HG02885 (cell line): Measurements from ENCODE around the gene PRKCE.

Experiments used
- ATAC-seq: cut with Tn5 transposase; IDR thresholded peaks from one replicate; pipeline ENCODE4 v1.9.1; 2021; ENCODE audit warnings: mild to moderate bottlenecking; ENCODE audit not compliant: unreplicated experiment, poor library complexity

PRKCE gene

GRCh38 chr2:46117994-46118393 lies 466.5 kb downstream of the PRKCE start:
- ATAC-seq, result no peak

DNA sequence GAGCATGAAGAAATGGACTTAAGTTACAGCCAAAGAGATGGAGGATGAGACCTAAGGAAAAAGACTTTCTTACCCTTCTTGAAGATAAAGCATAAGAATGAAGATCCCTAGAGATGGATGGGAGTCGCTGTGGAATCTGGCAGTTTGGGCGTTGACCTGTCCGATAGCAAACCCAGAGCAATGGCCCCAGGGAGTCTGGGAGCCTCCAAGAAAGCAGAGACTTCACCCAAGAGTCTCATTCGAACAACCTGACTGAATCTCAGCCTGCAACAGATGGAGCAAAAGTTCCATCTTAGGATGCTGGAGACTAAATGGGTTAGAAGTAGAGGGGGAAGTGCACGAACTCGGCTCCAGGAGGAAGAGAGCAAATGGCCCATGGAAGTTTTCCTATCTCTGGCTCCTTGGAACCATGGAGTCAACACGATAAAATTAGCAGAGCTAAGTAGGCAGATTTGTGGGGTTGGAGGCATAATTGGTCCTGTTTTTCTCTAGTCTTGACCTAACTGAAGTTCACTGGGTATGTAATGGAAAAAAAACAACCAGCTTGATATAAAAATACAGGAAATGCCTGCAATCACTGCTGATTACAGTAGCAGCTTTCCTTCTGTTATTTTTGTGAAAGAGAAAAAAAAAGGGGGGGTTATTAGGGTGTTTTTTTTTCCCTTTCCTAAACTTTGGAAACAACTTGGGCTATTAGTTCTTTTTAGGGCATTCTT lies 467.3 kb downstream of the PRKCE start:
- ATAC-seq, result no peak

GRCh38 chr2:46119453-46119852 lies 468.0 kb downstream of the PRKCE start:
- ATAC-seq, result no peak

DNA sequence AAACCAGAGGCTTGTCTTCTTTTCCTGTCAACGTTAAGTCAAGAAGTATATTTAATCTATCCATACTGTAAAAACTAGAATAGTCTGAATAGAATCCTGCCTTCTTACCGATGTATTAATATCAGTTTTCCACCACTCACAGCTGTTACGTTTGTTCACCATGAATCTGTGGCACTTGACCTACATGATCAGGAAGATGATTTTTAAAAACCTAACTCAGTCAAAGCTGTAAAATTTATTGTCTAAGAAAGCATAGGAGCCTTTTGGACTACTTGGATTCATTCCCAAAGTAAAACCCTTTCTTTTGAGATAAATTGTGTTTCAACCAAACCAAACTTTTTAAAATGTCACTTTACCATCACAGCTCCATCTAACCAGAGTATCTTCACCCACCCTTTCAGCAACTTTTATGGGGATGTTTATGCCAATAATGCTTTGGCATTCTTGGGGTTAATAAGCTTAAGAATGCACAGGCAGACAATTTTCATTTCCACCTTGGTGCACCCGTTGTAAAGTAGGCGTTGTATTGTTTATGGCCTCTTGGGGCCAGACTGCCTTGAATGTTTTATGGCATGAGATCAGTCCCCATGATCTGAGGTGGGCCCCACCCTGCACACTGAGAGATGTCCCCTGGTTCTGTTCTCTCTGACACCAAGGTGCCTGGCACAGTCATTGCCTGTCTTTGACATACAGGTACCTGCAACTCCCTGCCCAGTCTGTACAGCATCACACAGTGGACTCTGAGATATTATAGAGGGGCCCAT lies 469.5 kb downstream of the PRKCE start:
- no peak for ATAC-seq

DNA sequence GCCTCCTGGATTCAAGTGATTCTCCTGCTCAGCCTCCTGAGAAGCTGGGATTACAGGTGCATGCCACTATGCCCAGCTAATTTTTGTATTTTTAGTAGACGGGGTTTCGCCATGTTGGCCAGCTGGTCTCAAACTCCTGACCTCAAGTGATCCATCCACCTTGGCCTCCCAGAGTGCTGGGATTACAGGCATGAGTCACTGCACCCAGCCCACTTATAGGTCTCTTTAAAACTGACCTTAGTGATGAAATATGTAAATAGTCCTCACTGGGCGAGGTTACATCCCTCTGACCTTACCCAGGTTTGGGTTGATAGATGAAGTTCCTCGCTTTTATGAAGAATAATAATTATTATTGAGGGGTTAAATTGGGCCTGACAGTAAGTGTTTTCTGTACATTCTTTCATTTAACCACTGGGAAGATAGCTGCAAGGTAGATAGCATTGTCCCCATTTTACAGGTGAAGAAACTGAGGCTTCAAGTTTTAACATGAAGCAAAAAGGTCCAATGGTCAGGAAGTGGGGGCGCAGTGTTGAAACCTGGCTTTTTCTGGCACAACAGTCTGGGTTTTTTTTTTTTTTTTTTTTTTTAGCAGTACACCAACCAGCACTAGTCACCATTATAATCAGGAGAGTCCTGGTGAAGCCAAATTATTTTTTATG lies 471.0 kb downstream of the PRKCE start:
- no peak for ATAC-seq

DNA sequence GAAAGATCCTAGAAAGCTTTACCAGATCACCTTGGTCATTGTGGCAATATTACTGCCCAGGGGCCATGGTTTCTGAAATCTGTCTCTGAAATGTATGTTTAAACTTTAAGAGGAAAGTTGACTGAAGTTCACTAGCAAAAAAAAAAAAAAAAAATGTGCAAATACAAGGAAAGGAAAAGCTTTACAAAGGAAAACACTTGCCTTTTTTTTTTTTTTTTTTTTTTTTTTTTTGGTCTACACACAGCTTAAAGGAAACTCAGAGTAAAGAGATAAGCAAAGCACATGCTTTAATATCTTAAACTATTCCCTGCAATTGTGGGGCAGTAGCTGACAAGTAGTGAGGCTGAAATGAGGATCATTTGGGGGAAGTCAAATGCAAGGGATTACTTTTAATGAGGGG lies 471.5 kb downstream of the PRKCE start:
- ATAC-seq, result no peak

DNA sequence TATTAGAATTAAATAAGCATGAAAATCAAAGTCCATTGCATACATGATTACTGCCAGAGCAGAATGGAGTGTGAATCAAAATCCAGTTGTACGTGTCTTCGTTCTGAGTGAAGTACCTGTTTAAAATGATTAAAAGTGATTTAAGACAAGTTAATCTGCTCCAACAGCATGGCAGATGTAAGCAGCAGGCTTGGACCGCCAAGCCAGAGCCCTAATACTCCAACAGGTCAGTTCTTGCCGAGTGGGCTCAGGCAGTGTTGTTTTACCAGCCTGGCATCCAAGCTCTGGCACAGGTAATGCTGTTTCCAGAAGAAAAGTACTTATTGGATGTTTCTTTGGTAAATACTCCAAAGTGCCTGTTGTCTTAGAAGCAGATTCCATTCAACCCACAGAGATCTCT lies 474.3 kb downstream of the PRKCE start:
- ATAC-seq, result no peak

DNA sequence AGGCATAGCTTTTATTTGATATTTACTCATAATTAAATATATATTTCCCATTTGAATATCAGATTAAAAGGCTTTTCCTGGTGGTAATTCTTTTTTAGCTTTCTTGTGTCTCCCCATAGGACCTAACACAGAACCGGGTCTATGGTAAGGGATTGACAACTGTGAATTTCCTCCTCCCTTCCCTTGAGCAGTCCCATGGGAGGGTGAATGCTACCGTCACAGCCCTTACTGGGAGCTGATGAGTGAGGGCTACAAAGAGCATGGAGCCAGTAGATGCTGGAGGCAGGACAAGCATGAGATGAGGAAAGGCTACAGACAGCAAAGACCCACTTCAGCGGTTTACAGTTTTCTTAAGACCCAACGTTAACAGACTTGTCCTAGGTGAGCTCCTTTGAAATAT lies 475.1 kb downstream of the PRKCE start:
- no peak for ATAC-seq

DNA sequence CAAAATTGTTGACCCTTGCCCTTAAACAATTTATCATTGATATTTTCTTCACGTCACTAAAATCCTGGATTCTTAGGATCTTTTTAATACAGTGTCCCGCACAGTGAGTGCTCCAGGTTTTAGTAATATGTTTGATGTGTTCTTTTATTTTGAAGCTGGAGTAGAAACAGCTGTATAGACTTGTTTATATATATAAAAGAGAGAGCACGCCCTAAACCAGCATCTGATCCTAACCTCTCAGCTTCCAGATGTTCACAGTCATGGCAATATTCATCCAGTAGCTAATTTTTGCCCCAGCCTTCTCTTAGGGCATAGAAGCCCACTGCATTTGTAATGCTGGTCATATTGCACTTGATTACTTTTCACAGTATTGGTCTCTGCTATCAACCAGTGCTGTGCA lies 475.7 kb downstream of the PRKCE start:
- no peak for ATAC-seq

- no peak for ATAC-seq
Observed at GRCh38 chr2:46130511-46130910, 479.0 kb downstream of the PRKCE start.

- no peak for ATAC-seq
Observed at GRCh38 chr2:46132996-46133395, 481.5 kb downstream of the PRKCE start.

GRCh38 chr2:46134531-46135227 lies 483.2 kb downstream of the PRKCE start:
- no peak for ATAC-seq

- no peak for ATAC-seq
Observed at GRCh38 chr2:46135228-46135855, 483.9 kb downstream of the PRKCE start.

GRCh38 chr2:46135958-46136357 lies 484.5 kb downstream of the PRKCE start:
- no peak for ATAC-seq

GRCh38 chr2:46136481-46136880 lies 485.0 kb downstream of the PRKCE start:
- ATAC-seq, result no peak

DNA sequence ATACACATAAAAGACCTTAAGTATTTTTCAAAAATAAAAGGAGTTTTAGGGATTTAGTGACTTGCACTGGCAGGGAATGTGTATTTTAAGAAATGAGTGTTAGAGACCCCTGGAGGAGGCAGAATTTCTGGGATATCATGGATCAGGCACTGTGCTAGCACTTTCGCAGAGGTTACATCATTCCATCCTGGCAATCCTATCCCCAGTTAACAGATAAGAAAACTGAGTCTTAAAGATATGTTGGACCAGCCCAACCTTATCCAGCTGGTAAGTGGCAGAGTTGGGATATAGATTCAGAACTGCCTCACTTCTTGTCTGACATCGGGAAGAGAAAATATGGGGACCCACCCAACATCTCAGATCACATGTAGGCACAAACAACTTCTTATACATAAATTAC lies 485.5 kb downstream of the PRKCE start:
- ATAC-seq, result no peak

DNA sequence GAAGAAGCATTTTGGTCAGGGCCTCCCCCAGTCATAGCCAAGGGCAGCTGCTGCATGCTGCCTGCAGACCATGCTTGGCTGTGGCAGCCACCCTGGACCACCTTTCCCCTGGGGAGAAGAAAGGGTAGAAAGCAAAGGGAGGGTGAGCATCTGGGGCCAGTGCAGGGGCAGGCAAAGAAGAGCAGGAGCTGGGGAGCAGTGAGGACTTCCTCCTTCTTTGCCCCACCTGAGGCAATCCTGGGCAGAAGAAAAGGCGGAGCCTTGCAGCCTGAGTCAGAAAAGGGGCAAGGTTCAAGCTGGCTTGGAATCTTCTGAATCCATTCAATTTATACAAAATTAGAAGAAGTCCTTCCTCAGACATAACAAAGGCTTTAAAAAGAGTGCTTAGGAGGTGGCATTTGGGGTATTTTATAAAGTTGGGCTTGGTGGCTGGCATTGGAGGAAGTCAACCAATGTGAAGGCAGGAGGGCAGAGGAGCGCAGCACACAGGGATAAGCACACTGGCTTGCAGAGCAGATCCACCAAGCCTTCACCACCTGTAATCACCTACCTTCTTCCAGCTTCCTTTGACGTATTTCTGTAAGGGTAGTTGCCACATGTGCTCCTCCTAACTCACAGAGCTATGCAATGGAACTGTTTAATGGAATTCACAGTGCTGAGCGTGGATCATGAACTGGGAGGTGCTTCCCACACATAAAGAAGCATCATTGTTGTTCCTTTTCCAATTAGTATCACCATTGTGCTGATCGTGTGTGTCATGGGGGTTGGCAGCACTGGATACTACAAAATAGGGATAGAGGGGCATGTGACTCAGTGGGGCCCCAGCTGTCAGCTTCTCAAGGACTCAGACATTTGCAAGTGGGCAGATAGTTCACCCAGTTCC lies 491.3 kb downstream of the PRKCE start:
- ATAC-seq, result no peak

GRCh38 chr2:46143429-46144132 lies 492.1 kb downstream of the PRKCE start:
- ATAC-seq, result no peak
